Measurements from ENCODE around the gene RRP1. TPM values are rescaled to one million over a fixed set of nuclear protein-coding genes. Genes with fewer than 3 reads are reported as not detected.

RRP1 gene
- total RNA-seq, 1 donor from 2014 or later: 18.2 TPM

DNA sequence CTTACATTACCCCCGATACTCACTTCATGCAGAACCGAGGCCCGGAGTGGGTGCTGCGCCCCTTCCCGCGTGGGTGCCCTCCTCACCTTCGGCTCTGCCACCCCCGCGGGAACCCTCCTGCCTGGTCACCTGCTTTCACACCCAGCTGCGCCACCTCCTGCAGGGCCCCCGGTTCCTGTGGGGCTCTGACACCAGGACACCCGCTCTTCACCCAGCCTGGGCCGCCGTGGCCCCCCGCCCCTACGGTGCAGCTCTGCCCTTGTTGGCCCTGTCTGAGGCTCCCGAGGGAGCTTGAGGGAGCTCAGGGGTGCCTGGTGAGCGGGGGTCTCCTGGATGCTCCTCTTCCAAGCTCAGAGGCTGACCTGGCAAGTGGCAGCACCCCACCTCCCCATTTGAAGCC, 19.0 kb downstream of the RRP1 start:
- no peak for TF ChIP-seq CTCF (IDR thresholded peaks at IDR 0.05)
- no peak for TF ChIP-seq POLR2AphosphoS5 (IDR thresholded peaks at IDR 0.05; ENCODE audit: insufficient read depth in 1 of 2, low read depth in 1 of 2)
- no peak for TF ChIP-seq POLR2A (IDR thresholded peaks at IDR 0.05)
- Histone ChIP-seq H3K27me3 (no peaks in the 10 kb centered on the region), H3K27ac (no peak overlapping the region), H3K4me3 (no peak overlapping the region), H3K36me3 (peaks cover 0 to 10% of the 10 kb centered on the region in 2 donors), H3K4me1 (peaks cover 46% of the 10 kb centered on the region), H3K9me3 (no peaks in the 10 kb centered on the region)
- intact Hi-C loops (cut with DNase I): loop anchor here (10.0 kb wide), 2 partner anchors 54 to 506 kb away; no protein-coding TSS in a partner anchor
- DNase-seq (ENCODE audit: extremely low spot score in 2 of 2): no peak

DNA sequence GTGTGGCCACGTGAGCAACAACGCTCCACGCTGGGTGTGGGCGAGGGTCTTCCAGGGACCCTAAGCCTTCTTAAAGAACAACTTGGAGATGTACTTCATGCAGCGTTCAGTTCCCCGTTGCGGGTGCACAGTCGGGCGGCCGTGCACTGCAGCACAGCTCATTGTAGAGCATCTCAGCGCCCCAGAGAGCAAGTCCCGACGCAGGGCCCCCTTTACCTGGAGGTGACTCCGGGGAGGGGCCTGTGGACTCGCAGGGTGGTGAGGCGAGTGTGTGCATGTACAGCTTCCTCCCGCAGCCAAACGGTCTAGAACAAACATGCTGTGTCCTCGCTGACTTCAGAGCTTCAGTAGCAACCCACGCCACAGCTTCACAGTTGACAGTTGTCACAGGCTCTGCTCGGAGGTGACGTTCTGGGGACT, 19.5 kb downstream of the RRP1 start:
- no peak for DNase-seq (ENCODE audit: extremely low spot score in 2 of 2)
- Histone ChIP-seq H3K27ac (no peak overlapping the region), H3K9me3 (no peaks in the 10 kb centered on the region), H3K4me1 (peaks cover 48% of the 10 kb centered on the region), H3K27me3 (no peaks in the 10 kb centered on the region), H3K4me3 (no peak overlapping the region), H3K36me3 (peaks cover 0 to 7% of the 10 kb centered on the region in 2 donors)
- TF ChIP-seq POLR2AphosphoS5 (IDR thresholded peaks at IDR 0.05; ENCODE audit: insufficient read depth in 1 of 2, low read depth in 1 of 2) (no peak), POLR2A (IDR thresholded peaks at IDR 0.05) (no peak), CTCF (IDR thresholded peaks at IDR 0.05) (no peak)
- intact Hi-C loops (cut with DNase I): loop anchor here (10.0 kb wide), 2 partner anchors 54 to 506 kb away; no protein-coding TSS in a partner anchor

- H3K27ac ChIP-seq: no peak overlapping the region
- DNase-seq (ENCODE audit: extremely low spot score in 2 of 2): no peak
- intact Hi-C loops (cut with DNase I): loop anchor here (10.0 kb wide), 2 partner anchors 55 to 505 kb away; no protein-coding TSS in a partner anchor
Measured at GRCh38 chr21:43809346-43809799, 20.0 kb downstream of the RRP1 start.

GRCh38 chr21:43809853-43810504, 20.6 kb downstream of the RRP1 start:
- TF ChIP-seq POLR2A (IDR thresholded peaks at IDR 0.05) (no peak), CTCF (IDR thresholded peaks at IDR 0.05) (no peak)
- Histone ChIP-seq H3K4me3 (no peak overlapping the region), H3K4me1 (peaks cover 53% of the 10 kb centered on the region), H3K27me3 (no peaks in the 10 kb centered on the region), H3K36me3 (no peaks in the 10 kb centered on the region), H3K9me3 (no peaks in the 10 kb centered on the region), H3K27ac (no peak overlapping the region)
- no peak for DNase-seq (ENCODE audit: extremely low spot score in 2 of 2)
- intact Hi-C loops (cut with DNase I): loop anchor here (5.0 to 10.0 kb wide), 3 partner anchors 55 to 505 kb away; no protein-coding TSS in a partner anchor

More at GRCh38 chr21:43809346-43809799, 20.0 kb downstream of the RRP1 start:
- H3K36me3 ChIP-seq: peaks cover 0 to 1% of the 10 kb centered on the region in 2 donors
- peaks cover 51% of the 10 kb centered on the region for H3K4me1 ChIP-seq
- H3K27me3 ChIP-seq: no peaks in the 10 kb centered on the region
- no peak overlapping the region for H3K4me3 ChIP-seq
- no peak for TF ChIP-seq POLR2AphosphoS5 (IDR thresholded peaks at IDR 0.05; ENCODE audit: insufficient read depth in 1 of 2, low read depth in 1 of 2)
- no peak for TF ChIP-seq POLR2A (IDR thresholded peaks at IDR 0.05)
- no peak for TF ChIP-seq CTCF (IDR thresholded peaks at IDR 0.05)
- H3K9me3 ChIP-seq: no peaks in the 10 kb centered on the region

All from vagina (tissue), 2 donors.